ENCODE measurements around the gene TEAD3. TPM values are rescaled to one million over a fixed set of nuclear protein-coding genes. Genes with fewer than 3 reads are reported as not detected.

TEAD3 gene
- total RNA-seq, 1 donor from 2014 or later: 75.5 TPM

GRCh38 chr6:35429463-35429862, 67.4 kb downstream of the TEAD3 start:
- H3K4me3 ChIP-seq (ENCODE audit: insufficient read depth, low read depth, low read length): no peak overlapping the region
- peaks cover 4% of the 10 kb centered on the region for H3K79me2 ChIP-seq (ENCODE audit: insufficient read depth, low read length)
- DNase-seq (ENCODE audit: low read depth) (no peak), FAIRE-seq (no peak)
- Mint-ChIP-seq H3K4me3 (ENCODE audit: unreplicated experiment) (no peak overlapping the region), H3K9me3 (ENCODE audit: unreplicated experiment) (peaks cover 15% of the 10 kb centered on the region), H3K36me3 (ENCODE audit: low read depth, unreplicated experiment) (peaks cover 13% of the 10 kb centered on the region), H3K4me1 (ENCODE audit: low read depth, unreplicated experiment) (peaks cover 11% of the 10 kb centered on the region), H3K27me3 (ENCODE audit: low read depth, unreplicated experiment) (peaks cover 2% of the 10 kb centered on the region), H3K27ac (ENCODE audit: unreplicated experiment) (no peak overlapping the region)
- H2AFZ ChIP-seq (ENCODE audit: low read depth, low read length): no peak overlapping the region
- no peak overlapping the region for H3K27ac ChIP-seq (ENCODE audit: low read depth, low read length)
- peaks cover 9% of the 10 kb centered on the region for H3K9me3 ChIP-seq (ENCODE audit: insufficient read depth, low read depth, low read length)
- no peak overlapping the region for H3K9ac ChIP-seq (ENCODE audit: low read length)
- peaks cover 3% of the 10 kb centered on the region for H3K36me3 ChIP-seq (ENCODE audit: insufficient read depth, low read length)
- no peaks in the 10 kb centered on the region for H4K20me1 ChIP-seq (ENCODE audit: insufficient read depth, low read length)
- H3K4me2 ChIP-seq (ENCODE audit: low read length): no peak overlapping the region
- H3K4me1 ChIP-seq (ENCODE audit: insufficient read depth, low read length): peaks cover 46% of the 10 kb centered on the region
- H3K27me3 ChIP-seq (ENCODE audit: insufficient read depth, low read length): no peaks in the 10 kb centered on the region
- TF ChIP-seq, protein P1, sequence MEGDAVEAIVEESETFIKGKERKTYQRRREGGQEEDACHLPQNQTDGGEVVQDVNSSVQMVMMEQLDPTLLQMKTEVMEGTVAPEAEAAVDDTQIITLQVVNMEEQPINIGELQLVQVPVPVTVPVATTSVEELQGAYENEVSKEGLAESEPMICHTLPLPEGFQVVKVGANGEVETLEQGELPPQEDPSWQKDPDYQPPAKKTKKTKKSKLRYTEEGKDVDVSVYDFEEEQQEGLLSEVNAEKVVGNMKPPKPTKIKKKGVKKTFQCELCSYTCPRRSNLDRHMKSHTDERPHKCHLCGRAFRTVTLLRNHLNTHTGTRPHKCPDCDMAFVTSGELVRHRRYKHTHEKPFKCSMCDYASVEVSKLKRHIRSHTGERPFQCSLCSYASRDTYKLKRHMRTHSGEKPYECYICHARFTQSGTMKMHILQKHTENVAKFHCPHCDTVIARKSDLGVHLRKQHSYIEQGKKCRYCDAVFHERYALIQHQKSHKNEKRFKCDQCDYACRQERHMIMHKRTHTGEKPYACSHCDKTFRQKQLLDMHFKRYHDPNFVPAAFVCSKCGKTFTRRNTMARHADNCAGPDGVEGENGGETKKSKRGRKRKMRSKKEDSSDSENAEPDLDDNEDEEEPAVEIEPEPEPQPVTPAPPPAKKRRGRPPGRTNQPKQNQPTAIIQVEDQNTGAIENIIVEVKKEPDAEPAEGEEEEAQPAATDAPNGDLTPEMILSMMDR (IDR thresholded peaks at IDR 0.05; ENCODE audit: insufficient read depth, low read depth, low read length): no peak
- TF ChIP-seq EZH2 (IDR thresholded peaks at IDR 0.05; ENCODE audit: insufficient read depth, low read length): no peak

- Histone ChIP-seq H4K20me1 (ENCODE audit: insufficient read depth, low read length) (no peaks in the 10 kb centered on the region), H3K79me2 (ENCODE audit: insufficient read depth, low read length) (peaks cover 4% of the 10 kb centered on the region), H3K9ac (ENCODE audit: low read length) (peak overlapping the region; percentile 65), H3K4me2 (ENCODE audit: low read length) (peak overlapping the region; percentile 80), H2AFZ (ENCODE audit: low read depth, low read length) (no peak overlapping the region), H3K9me3 (ENCODE audit: insufficient read depth, low read depth, low read length) (peaks cover 9% of the 10 kb centered on the region), H3K4me3 (ENCODE audit: insufficient read depth, low read depth, low read length) (peak overlapping the region; percentile 32), H3K36me3 (ENCODE audit: insufficient read depth, low read length) (peaks cover 7% of the 10 kb centered on the region), H3K4me1 (ENCODE audit: insufficient read depth, low read length) (peaks cover 47% of the 10 kb centered on the region), H3K27me3 (ENCODE audit: insufficient read depth, low read length) (no peaks in the 10 kb centered on the region), H3K27ac (ENCODE audit: low read depth, low read length) (peak overlapping the region; percentile 82)
- peaks cover 13% of the 10 kb centered on the region for H3K36me3 Mint-ChIP-seq (ENCODE audit: low read depth, unreplicated experiment)
- TF ChIP-seq, protein P1 (IDR thresholded peaks at IDR 0.05; ENCODE audit: insufficient read depth, low read depth, low read length): no peak
- no peak for TF ChIP-seq EZH2 (IDR thresholded peaks at IDR 0.05; ENCODE audit: insufficient read depth, low read length)
- DNase-seq (ENCODE audit: low read depth): no peak
- peaks cover 11% of the 10 kb centered on the region for H3K4me1 Mint-ChIP-seq (ENCODE audit: low read depth, unreplicated experiment)
- peak overlapping the region; percentile 26 for H3K27ac Mint-ChIP-seq (ENCODE audit: unreplicated experiment)
- H3K4me3 Mint-ChIP-seq (ENCODE audit: unreplicated experiment): no peak overlapping the region
- peaks cover 2% of the 10 kb centered on the region for H3K27me3 Mint-ChIP-seq (ENCODE audit: low read depth, unreplicated experiment)
- no peak for FAIRE-seq
- H3K9me3 Mint-ChIP-seq (ENCODE audit: unreplicated experiment): peaks cover 15% of the 10 kb centered on the region
Measured at GRCh38 chr6:35428421-35429149, 68.3 kb downstream of the TEAD3 start.

GRCh38 chr6:35427851-35428321, 69.0 kb downstream of the TEAD3 start:
- H3K4me3 Mint-ChIP-seq (ENCODE audit: unreplicated experiment): no peak overlapping the region
- Histone ChIP-seq H3K9ac (ENCODE audit: low read length) (peak overlapping the region; percentile 66), H3K27me3 (ENCODE audit: insufficient read depth, low read length) (no peaks in the 10 kb centered on the region), H4K20me1 (ENCODE audit: insufficient read depth, low read length) (no peaks in the 10 kb centered on the region), H3K9me3 (ENCODE audit: insufficient read depth, low read depth, low read length) (peaks cover 9% of the 10 kb centered on the region), H3K4me1 (ENCODE audit: insufficient read depth, low read length) (peaks cover 47% of the 10 kb centered on the region), H2AFZ (ENCODE audit: low read depth, low read length) (no peak overlapping the region), H3K4me3 (ENCODE audit: insufficient read depth, low read depth, low read length) (peak overlapping the region; percentile 32), H3K27ac (ENCODE audit: low read depth, low read length) (peak overlapping the region; percentile 82), H3K4me2 (ENCODE audit: low read length) (peak overlapping the region; percentile 80), H3K36me3 (ENCODE audit: insufficient read depth, low read length) (peaks cover 7% of the 10 kb centered on the region), H3K79me2 (ENCODE audit: insufficient read depth, low read length) (peaks cover 4% of the 10 kb centered on the region)
- DNase-seq (ENCODE audit: low read depth) (peak; percentile 76), FAIRE-seq (no peak)
- peaks cover 15% of the 10 kb centered on the region for H3K9me3 Mint-ChIP-seq (ENCODE audit: unreplicated experiment)
- H3K36me3 Mint-ChIP-seq (ENCODE audit: low read depth, unreplicated experiment): peaks cover 13% of the 10 kb centered on the region
- peaks cover 2% of the 10 kb centered on the region for H3K27me3 Mint-ChIP-seq (ENCODE audit: low read depth, unreplicated experiment)
- TF ChIP-seq, protein P1 (IDR thresholded peaks at IDR 0.05; ENCODE audit: insufficient read depth, low read depth, low read length): no peak
- no peak for TF ChIP-seq EZH2 (IDR thresholded peaks at IDR 0.05; ENCODE audit: insufficient read depth, low read length)
- peaks cover 11% of the 10 kb centered on the region for H3K4me1 Mint-ChIP-seq (ENCODE audit: low read depth, unreplicated experiment)
- peak overlapping the region; percentile 26 for H3K27ac Mint-ChIP-seq (ENCODE audit: unreplicated experiment)

Data from astrocyte (in vitro differentiated cells and primary cell).